Suprapubic skin (tissue), 3 donors: ENCODE results near the gene RPL35A.

Experiments
- POLR2A ChIP-seq, 2 donors: fragments of 450-650 bp; IDR thresholded peaks; one replicate each; pipeline ENCODE4 v1.6.1; 2017; ENCODE audit warnings: antibody characterized with exemption in 2 of 2, mild to moderate bottlenecking in 2 of 2, moderate library complexity in 2 of 2
- TF ChIP-seq, protein P1 (sequence below), 2 donors: fragments of 200-600 bp in 1 of 2; fragments of 450-650 bp in 1 of 2; sonication (generic) in 1 of 2; IDR thresholded peaks; one replicate each; pipeline ENCODE4 v1.5.1; 2016 to 2019; ENCODE audit warnings: antibody characterized with exemption in 2 of 2, mild to moderate bottlenecking in 1 of 2, moderate library complexity in 1 of 2

DNA sequence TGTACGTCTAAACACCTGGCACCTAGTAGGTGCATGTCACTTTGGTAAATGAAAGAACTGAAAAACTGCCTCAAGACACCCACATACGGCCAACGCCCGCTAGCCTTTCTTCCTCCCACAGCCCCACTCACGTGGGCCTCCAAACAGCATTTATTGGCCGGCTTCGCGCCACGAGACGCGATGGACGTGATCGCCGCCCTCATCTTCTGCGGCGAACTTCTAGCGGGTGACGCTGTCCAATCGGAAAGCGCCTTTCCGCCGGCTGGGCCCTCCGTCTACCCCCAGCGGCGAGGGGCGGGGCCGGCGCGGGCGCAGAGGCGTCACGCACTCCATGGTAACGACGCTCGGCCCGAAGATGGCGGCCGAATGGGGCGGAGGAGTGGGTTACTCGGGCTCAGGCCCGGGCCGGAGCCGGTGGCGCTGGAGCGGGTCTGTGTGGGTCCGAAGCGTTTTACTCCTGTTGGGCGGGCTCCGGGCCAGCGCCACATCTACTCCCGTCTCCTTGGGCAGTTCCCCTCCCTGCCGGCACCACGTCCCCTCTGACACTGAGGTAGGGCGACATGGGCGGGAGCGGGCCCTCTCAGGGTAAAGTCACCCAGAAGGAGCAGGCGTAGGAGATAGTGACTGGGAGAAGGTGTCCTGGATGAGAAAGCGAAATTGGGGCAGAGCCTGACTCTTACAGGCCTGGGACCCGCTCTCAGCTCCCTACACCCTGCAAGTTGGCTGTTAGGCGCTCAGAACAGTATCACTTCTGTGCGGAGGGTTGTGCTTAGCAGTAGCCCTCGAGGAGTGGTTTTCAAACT lies 10.1 kb downstream of the RPL35A start, which contains the start of gene LMLN:
- TF ChIP-seq POLR2A (IDR thresholded peaks at IDR 0.05) = peak; percentile 52 to 53
- TF ChIP-seq, protein P1, sequence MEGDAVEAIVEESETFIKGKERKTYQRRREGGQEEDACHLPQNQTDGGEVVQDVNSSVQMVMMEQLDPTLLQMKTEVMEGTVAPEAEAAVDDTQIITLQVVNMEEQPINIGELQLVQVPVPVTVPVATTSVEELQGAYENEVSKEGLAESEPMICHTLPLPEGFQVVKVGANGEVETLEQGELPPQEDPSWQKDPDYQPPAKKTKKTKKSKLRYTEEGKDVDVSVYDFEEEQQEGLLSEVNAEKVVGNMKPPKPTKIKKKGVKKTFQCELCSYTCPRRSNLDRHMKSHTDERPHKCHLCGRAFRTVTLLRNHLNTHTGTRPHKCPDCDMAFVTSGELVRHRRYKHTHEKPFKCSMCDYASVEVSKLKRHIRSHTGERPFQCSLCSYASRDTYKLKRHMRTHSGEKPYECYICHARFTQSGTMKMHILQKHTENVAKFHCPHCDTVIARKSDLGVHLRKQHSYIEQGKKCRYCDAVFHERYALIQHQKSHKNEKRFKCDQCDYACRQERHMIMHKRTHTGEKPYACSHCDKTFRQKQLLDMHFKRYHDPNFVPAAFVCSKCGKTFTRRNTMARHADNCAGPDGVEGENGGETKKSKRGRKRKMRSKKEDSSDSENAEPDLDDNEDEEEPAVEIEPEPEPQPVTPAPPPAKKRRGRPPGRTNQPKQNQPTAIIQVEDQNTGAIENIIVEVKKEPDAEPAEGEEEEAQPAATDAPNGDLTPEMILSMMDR (IDR thresholded peaks at IDR 0.05) = no peak
